K562 (cell line): ENCODE results near the gene SLC25A10. TPM values are rescaled to one million over a fixed set of nuclear protein-coding genes. Genes with fewer than 3 reads are reported as not detected.

Experiments
- GATAD2B ChIP-seq: fragments of 450-650 bp; IDR thresholded peaks from 2 replicates; pipeline ENCODE4 v1.6.1; 2017; ENCODE audit warnings: mild to moderate bottlenecking, borderline replicate concordance
- MGA ChIP-seq: fragments of 450-650 bp; IDR thresholded peaks from 2 replicates; pipeline ENCODE4 v1.6.1; 2016; ENCODE audit warnings: mild to moderate bottlenecking, moderate library complexity
- NFATC3 ChIP-seq: fragments of 450-650 bp; IDR thresholded peaks from 2 replicates; pipeline ENCODE4 v1.6.1; 2017; ENCODE audit warnings: mild to moderate bottlenecking
- RAD21 ChIP-seq, 2 experiments: fragments of 250-450 bp in 1 of 2; fragments of 450-650 bp in 1 of 2; sonication (Bioruptor Pico) in 1 of 2; formaldehyde crosslinking in 1 of 2; IDR thresholded peaks in 1 of 2; conservative IDR thresholded peaks in 1 of 2; 2 replicates each; pipeline versions ENCODE4 v1.4.0 to v1.8.0; 2020 to 2022; ENCODE audit warnings: mild to moderate bottlenecking in 2 of 2, moderate library complexity in 1 of 2
- RBM22 ChIP-seq: fragments of 200-400 bp; formaldehyde crosslinking; IDR thresholded peaks from 2 replicates; pipeline ENCODE4 v1.6.1; 2018; ENCODE audit warnings: low read length, low read depth; ENCODE audit not compliant: poor library complexity, severe bottlenecking
- SAP30 ChIP-seq: fragments of 200-600 bp; sonication (generic); IDR thresholded peaks from 2 replicates; pipeline ENCODE4 v1.6.1; 2012; ENCODE audit warnings: borderline replicate concordance, low read depth, mild to moderate bottlenecking, moderate library complexity, low read length, control low read depth, inconsistent platforms; ENCODE audit not compliant: insufficient read depth, poor library complexity, severe bottlenecking
- STAT6 ChIP-seq: sonication (generic); formaldehyde crosslinking; IDR thresholded peaks from 2 replicates; pipeline ENCODE4 v1.8.1; 2023; ENCODE audit warnings: mild to moderate bottlenecking, missing genetic modification reagents
- TRIM24 ChIP-seq, 2 experiments: fragments of 450-650 bp; IDR thresholded peaks; 2 replicates each; pipeline ENCODE4 v1.6.1; 2016
- TRIM28 ChIP-seq: fragments of 450-650 bp; IDR thresholded peaks from 2 replicates; pipeline ENCODE4 v1.6.1; 2017
- TSC22D4 ChIP-seq: fragments of 450-650 bp; IDR thresholded peaks from 2 replicates; pipeline ENCODE4 v1.6.1; 2016; ENCODE audit warnings: missing genetic modification characterization, missing biosample characterization, control low read depth
- polyA plus RNA-seq, 8 experiments: library from polyadenylated mRNA; depleted of rRNA in 4 of 8; stranded (reverse) in 5 of 8; unstranded in 3 of 8; fragments of >200 nt; fragmentation: Nextera tagmentation in 2 of 8; fragmentation: Illumina TruSeq in 1 of 8; extraction: Ambion mirVana in 2 of 8; extraction: Trizol in 1 of 8; gene quantifications; 2 replicates each; pipeline versions ENCODE4 v1.2.1 to v1.2.3, GENCODE V29; 2011 to 2014; ENCODE audit warnings: inconsistent platforms in 1 of 8, missing spikeins in 1 of 8
- total RNA-seq, 7 experiments: library from RNA; depleted of rRNA in 6 of 7; stranded (reverse); fragments of >200 nt in 6 of 7; fragmentation: Illumina TruSeq in 2 of 7; extraction: Trizol in 2 of 7; gene quantifications; 2 replicates each; pipeline versions ENCODE4 v1.2.1 to v1.2.3, GENCODE V29; 2011 to 2021; ENCODE audit warnings: low replicate concordance in 1 of 7
- TF ChIP-seq, protein P1 (sequence below): fragments of 250-450 bp; sonication (Bioruptor Pico); IDR thresholded peaks from 2 replicates; pipeline ENCODE4 v1.8.0; 2021; ENCODE audit warnings: mild to moderate bottlenecking, moderate library complexity

Gene SLC25A10
- total and polyA plus RNA-seq, 9 of the 15 experiments (the other 6 are each of a cell fraction or from before 2014, with no cell fraction given): 0.10 to 85.6 (median 34.3) TPM

DNA sequence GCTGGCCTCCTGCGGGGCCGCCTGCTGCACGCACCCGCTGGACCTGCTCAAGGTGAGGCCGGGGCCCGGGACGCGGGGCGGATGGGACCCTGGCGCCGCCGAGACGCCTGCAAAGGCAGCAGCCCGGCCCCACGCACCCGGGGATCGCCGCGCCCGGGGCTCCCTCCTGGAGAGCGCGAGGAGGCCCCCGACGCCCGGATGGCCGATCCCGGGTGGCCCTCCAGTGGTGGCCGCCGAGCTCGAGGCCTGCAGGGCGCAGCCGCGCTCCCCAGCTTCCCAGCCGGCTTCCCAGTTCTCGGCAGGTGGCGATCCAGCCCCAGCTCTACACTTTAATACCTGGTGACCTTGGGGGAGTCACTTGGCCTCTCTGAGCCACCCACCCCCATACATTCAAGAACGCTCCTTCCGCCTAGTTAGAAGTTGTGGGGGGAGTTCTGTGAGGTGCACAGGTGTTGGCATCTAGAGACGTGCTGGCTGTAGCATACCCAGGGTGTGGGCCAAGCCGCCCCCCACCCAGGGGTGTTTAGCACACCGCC is 452 bp downstream of the SLC25A10 start (continued):
- no peak for TF ChIP-seq GATAD2B
- peak; percentile 62; the same call in 1 of the 2 replicates for TF ChIP-seq STAT6
- TF ChIP-seq MGA: no peak
- no peak for TF ChIP-seq TRIM28
- TF ChIP-seq TRIM24 (IDR thresholded peaks at IDR 0.05): no peak
- TF ChIP-seq NFATC3: no peak
- TF ChIP-seq, protein P1, sequence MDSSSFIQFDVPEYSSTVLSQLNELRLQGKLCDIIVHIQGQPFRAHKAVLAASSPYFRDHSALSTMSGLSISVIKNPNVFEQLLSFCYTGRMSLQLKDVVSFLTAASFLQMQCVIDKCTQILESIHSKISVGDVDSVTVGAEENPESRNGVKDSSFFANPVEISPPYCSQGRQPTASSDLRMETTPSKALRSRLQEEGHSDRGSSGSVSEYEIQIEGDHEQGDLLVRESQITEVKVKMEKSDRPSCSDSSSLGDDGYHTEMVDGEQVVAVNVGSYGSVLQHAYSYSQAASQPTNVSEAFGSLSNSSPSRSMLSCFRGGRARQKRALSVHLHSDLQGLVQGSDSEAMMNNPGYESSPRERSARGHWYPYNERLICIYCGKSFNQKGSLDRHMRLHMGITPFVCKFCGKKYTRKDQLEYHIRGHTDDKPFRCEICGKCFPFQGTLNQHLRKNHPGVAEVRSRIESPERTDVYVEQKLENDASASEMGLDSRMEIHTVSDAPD (CRISPR knock-in tag): no peak
- peak; percentile 46 for TF ChIP-seq RBM22
- TF ChIP-seq TSC22D4 (tag): no peak
- TF ChIP-seq RAD21 (CRISPR knock-in tag; conservative IDR thresholded peaks at IDR 0.05 in 1 of 2, IDR thresholded peaks at IDR 0.05 in 1 of 2): peak in 1 of 2 experiments; percentile 55; a peak in 3 of 4 replicates
- peak; percentile 15 for TF ChIP-seq SAP30
